ENCODE measurements around the gene ACACA.

- TF ChIP-seq CTCF (IDR thresholded peaks at IDR 0.05; ENCODE audit: low read depth, low read length, poor library complexity, severe bottlenecking) = no peak
- TF ChIP-seq EZH2phosphoT487 (IDR thresholded peaks at IDR 0.05; ENCODE audit: borderline replicate concordance, low read length) = no peak
Observed at GRCh38 chr17:37292429-37293139, 114.1 kb downstream of the ACACA start.

Data from DOHH2 (cell line).